HG02884 (cell line): ENCODE measurements around the gene ITPK1.

ENCODE experiments used
- ATAC-seq: cut with Tn5 transposase; IDR thresholded peaks from one replicate; pipeline ENCODE4 v1.9.1; 2021; ENCODE audit warnings: mild to moderate bottlenecking, moderate library complexity; ENCODE audit not compliant: unreplicated experiment

The ITPK1 gene

DNA sequence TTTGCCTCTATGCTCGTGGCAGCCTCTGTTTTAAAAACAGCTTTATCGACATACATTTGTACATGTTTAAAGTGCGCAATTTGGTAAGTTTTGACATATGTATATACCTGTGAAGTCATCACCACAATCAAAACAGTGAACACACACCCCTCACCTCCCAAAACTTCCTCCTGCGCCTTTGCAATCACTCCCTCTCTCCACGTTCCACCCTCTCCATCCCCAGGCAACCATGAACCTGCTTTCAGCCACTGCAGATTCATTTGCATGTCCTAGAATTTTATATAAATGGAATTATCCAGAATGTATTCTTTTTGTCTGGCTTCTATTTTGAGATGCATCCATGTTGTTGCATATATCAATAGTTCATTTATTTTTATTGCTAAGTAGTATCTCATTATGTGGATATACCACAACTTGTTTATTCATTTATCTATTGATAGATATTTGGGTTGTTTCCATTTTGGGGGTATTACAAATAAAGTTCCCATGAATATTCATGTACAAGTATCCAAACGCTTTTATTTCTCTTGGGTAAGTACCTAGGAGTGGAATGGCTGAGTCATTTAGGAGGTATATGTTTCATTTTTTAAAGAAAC, 208.3 kb downstream of the ITPK1 start:
- no peak for ATAC-seq

GRCh38 chr14:92906823-92907222, 208.9 kb downstream of the ITPK1 start:
- ATAC-seq = no peak

DNA sequence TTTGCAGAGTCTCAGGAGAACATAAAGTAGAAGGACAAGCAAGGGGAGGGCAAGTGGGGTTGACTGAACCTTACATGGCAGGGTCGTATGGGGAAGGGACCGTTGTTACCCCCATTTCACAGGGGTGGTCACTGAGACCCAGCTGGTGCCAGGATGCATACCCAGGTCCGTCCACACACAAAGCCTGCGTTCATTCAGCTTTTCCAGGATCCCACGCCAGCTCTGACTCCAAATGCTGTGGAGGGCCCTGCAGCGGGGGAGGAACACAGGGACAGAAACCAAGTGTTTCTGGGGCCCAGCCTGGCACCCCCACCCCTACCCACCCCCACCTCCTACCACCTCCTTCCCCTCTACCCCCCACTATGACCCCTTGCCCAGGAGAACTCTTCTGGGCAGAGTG, 209.3 kb downstream of the ITPK1 start:
- ATAC-seq = no peak

- ATAC-seq = no peak
Observed at GRCh38 chr14:92905667-92906066, 210.1 kb downstream of the ITPK1 start.

- no peak for ATAC-seq
Observed at GRCh38 chr14:92903359-92903758, 212.4 kb downstream of the ITPK1 start.

GRCh38 chr14:92902726-92903125, 213.0 kb downstream of the ITPK1 start:
- no peak for ATAC-seq

GRCh38 chr14:92902191-92902590, 213.5 kb downstream of the ITPK1 start:
- no peak for ATAC-seq

GRCh38 chr14:92900660-92901059, 215.1 kb downstream of the ITPK1 start:
- ATAC-seq = no peak

- ATAC-seq = no peak
Observed at GRCh38 chr14:92898566-92899131, 217.1 kb downstream of the ITPK1 start.

- ATAC-seq = no peak
Observed at GRCh38 chr14:92897922-92898565, 217.7 kb downstream of the ITPK1 start.

- ATAC-seq = no peak
Observed at GRCh38 chr14:92895352-92895878, 220.3 kb downstream of the ITPK1 start.

DNA sequence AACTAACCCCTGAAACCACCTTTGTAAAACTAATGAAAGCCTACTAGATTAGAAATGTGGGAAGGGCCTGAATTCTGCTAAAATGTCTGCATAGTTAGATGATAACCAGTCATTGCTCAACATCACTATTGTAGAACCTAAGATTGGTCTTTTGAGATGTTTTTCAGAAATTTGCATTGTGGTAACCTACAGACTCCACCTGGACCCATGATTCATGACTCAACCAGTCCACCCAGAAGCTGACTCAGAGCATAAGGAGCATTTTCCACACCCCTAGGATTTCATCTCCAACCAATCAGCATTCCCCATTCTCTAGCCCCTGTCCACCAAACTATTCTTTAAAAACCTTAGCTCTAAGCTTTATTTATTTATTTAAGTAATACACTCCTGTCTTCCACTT, 223.1 kb downstream of the ITPK1 start:
- ATAC-seq = no peak

DNA sequence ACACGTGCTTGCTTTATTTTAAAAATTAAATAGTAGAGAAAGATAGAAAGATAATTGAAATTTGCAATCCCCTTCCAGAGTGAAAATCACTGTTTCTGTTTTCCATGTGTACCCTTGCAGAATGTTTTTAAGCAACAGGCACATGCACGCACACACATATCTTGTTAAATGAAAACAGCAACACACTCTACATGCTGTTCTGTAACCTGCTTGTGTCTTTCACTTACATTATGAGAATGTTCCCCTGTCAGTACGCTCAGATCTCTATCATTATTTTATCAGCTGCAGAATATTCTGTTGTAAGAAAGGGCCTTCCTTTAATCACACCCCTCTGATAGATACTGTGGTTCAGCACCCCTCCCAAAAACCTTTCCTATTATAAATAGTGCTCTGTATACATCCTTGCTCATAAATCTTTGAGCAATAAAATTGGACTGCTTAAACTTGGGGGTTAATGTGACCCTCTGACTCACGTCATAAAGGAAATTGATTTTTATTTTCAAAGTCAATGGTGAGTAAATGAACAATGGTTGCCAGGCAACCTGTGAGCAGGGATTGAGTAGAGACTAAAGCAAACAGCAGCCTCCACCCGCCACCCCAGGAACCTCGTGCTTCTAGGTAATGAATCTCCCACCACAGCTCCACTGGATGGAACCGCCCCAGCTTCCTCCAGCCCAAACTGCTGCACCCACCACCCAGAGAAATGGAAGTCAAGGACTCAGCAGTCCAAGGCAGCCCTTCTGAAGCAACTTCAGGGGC, 224.7 kb downstream of the ITPK1 start:
- ATAC-seq = no peak

GRCh38 chr14:92888896-92889295, 226.8 kb downstream of the ITPK1 start:
- no peak for ATAC-seq

GRCh38 chr14:92887157-92887556, 228.6 kb downstream of the ITPK1 start:
- ATAC-seq = no peak
